Endothelial cell of umbilical vein (primary cell): ENCODE measurements around the gene STRBP. TPM values are rescaled to one million over a fixed set of nuclear protein-coding genes. Genes with fewer than 3 reads are reported as not detected.

Experiments
- BruUV-seq: library from RNA; stranded (reverse); fragments of 400-500 nt; replicated peaks from 2 replicates; lab custom pipeline; 2021; lab: Mats Ljungman, UMichigan
- CTCF ChIA-PET: fragments of 300-600, 350-600 bp; sonication (Branson Sonifier 250); formaldehyde crosslinking; loops from one replicate; lab custom pipeline; 2021; ENCODE audit warnings: antibody characterized with exemption, inconsistent platforms; lab: Charles Lee
- POLR2A ChIA-PET: fragments of 300-600, 350-600 bp; sonication (Branson Sonifier 250); formaldehyde crosslinking; loops from one replicate; lab custom pipeline; 2021; ENCODE audit warnings: antibody characterized with exemption, inconsistent platforms; lab: Charles Lee
- DNase-seq: peaks from one replicate; pipeline ENCODE4 v3.0.0-alpha.2; 2011; ENCODE audit warnings: low read depth, low spot score
- FAIRE-seq: peaks from 2 replicates; lab custom pipeline; 2011; peaks lifted over from hg19 to GRCh38; lab: Jason Lieb, UNC
- H2AFZ ChIP-seq: 2 replicates; pipeline ENCODE4 v1.6.0; 2012; ENCODE audit warnings: low read depth, low read length, control low read depth, inconsistent platforms
- H3K27ac ChIP-seq: 2 replicates; pipeline ENCODE4 v1.5.1; 2011; ENCODE audit warnings: low read depth, mild to moderate bottlenecking, control low read depth, low read length, moderate library complexity; ENCODE audit not compliant: insufficient read depth
- H3K27me3 ChIP-seq, 2 experiments: 2 replicates each; pipeline versions ENCODE4 v1.6.0 to v1.6.1; 2011; ENCODE audit warnings: low read length in 2 of 2, mixed read lengths in 1 of 2; ENCODE audit not compliant: control insufficient read depth in 2 of 2, insufficient read depth in 2 of 2
- H3K36me3 ChIP-seq, 2 experiments: 2 replicates in 1 of 2; 3 replicates in 1 of 2; pipeline ENCODE4 v1.5.1; 2011; ENCODE audit warnings: low read length in 2 of 2, mild to moderate bottlenecking in 1 of 2, moderate library complexity in 1 of 2; ENCODE audit not compliant: control insufficient read depth in 2 of 2, insufficient read depth in 2 of 2; ENCODE audit errors: extremely low read depth in 1 of 2
- H3K4me1 ChIP-seq: 3 replicates; pipeline ENCODE4 v1.5.1; 2011; ENCODE audit warnings: mild to moderate bottlenecking, low read length; ENCODE audit not compliant: control insufficient read depth, insufficient read depth; ENCODE audit errors: extremely low read depth
- H3K4me2 ChIP-seq: 2 replicates; pipeline ENCODE4 v1.6.1; 2011; ENCODE audit warnings: low read length, control low read depth, mixed read lengths; ENCODE audit not compliant: insufficient read depth
- H3K4me3 ChIP-seq, 3 experiments: fragments of 200-600 bp in 1 of 3; sonication (generic), shearing (Covaris generic) in 1 of 3; replicated peaks in 1 of 3; 2 replicates each; pipeline ENCODE4 v1.5.1; 2011 to 2016; ENCODE audit warnings: control low read depth in 3 of 3, low read length in 3 of 3, mild to moderate bottlenecking in 2 of 3, inconsistent platforms in 1 of 3, low read depth in 1 of 3, moderate library complexity in 1 of 3; ENCODE audit not compliant: insufficient read depth in 1 of 3
- H3K79me2 ChIP-seq: 2 replicates; pipeline ENCODE4 v1.6.0; 2012; ENCODE audit warnings: low read length, inconsistent platforms; ENCODE audit not compliant: control insufficient read depth, insufficient read depth
- H3K9ac ChIP-seq: replicated peaks from 2 replicates; pipeline ENCODE3; 2011; ENCODE audit warnings: low read length, control low read depth; ENCODE audit not compliant: insufficient read depth; ENCODE audit errors: extremely low read depth
- H3K9me1 ChIP-seq: replicated peaks from 3 replicates; pipeline ENCODE4 v1.6.0; 2011; ENCODE audit warnings: mild to moderate bottlenecking, low read length; ENCODE audit not compliant: control insufficient read depth, insufficient read depth; ENCODE audit errors: extremely low read depth
- H3K9me3 ChIP-seq: replicated peaks from 2 replicates; pipeline ENCODE4 v1.5.1; 2012; ENCODE audit warnings: low read length, inconsistent platforms; ENCODE audit not compliant: control insufficient read depth, insufficient read depth
- H4K20me1 ChIP-seq: replicated peaks from 2 replicates; pipeline ENCODE3; 2011; ENCODE audit warnings: mild to moderate bottlenecking, low read length; ENCODE audit not compliant: control insufficient read depth, insufficient read depth; ENCODE audit errors: extremely low read depth
- EZH2 ChIP-seq: IDR thresholded peaks from 2 replicates; pipeline ENCODE4 v1.6.1; 2012; ENCODE audit warnings: borderline replicate concordance, low read depth, mild to moderate bottlenecking, moderate library complexity, low read length, inconsistent platforms; ENCODE audit not compliant: severe bottlenecking
- FOS ChIP-seq: IDR thresholded peaks from 2 replicates; pipeline ENCODE4 v1.6.1; 2011; ENCODE audit warnings: mild to moderate bottlenecking, low read length, moderate library complexity, borderline replicate concordance; ENCODE audit not compliant: insufficient read depth
- GATA2 ChIP-seq: IDR thresholded peaks from 2 replicates; pipeline ENCODE4 v1.7.0; 2011; ENCODE audit warnings: low read depth, mild to moderate bottlenecking, moderate library complexity, mixed read lengths, low read length; ENCODE audit not compliant: insufficient read length, insufficient read depth
- JUN ChIP-seq: IDR thresholded peaks from 2 replicates; pipeline ENCODE4 v1.6.1; 2011; ENCODE audit warnings: borderline replicate concordance, low read depth; ENCODE audit not compliant: insufficient read length, insufficient read depth
- MYC ChIP-seq: IDR thresholded peaks from one replicate; pipeline ENCODE4 v1.6.1; 2011; ENCODE audit warnings: mild to moderate bottlenecking, low read depth, low read length
- POLR2A ChIP-seq: IDR thresholded peaks from 2 replicates; pipeline ENCODE4 v1.6.1; 2012; ENCODE audit warnings: low read depth, mild to moderate bottlenecking, control low read depth, low read length
- POLR2AphosphoS5 ChIP-seq: IDR thresholded peaks from 2 replicates; pipeline ENCODE4 v1.6.1; 2012; ENCODE audit warnings: low read depth, mild to moderate bottlenecking, control low read depth, low read length, moderate library complexity; ENCODE audit not compliant: insufficient read depth
- dilution Hi-C: fragments of 300-500 bp; cut with MboI; formaldehyde crosslinking; loops from one replicate; pipeline ENCODE4 v1.15.0; 2019; ENCODE audit warnings: low sequenced_read_pairs; ENCODE audit not compliant: extremely low pct_ligation_motif_present
- intact Hi-C: fragments of 100-400 bp; cut with micrococcal nuclease; formaldehyde crosslinking; loops from one replicate; pipeline ENCODE4 v1.10.0; 2022
- polyA plus RNA-seq, 4 experiments: library from polyadenylated mRNA; depleted of rRNA in 3 of 4; stranded (reverse) in 3 of 4; unstranded in 1 of 4; fragments of >200 nt; gene quantifications; 2 replicates each; pipeline versions ENCODE4 v1.2.1 to v1.2.3, GENCODE V29; 2011 to 2012; ENCODE audit warnings: missing spikeins in 1 of 4
- total RNA-seq: library from RNA; stranded (reverse); gene quantifications from 2 replicates; pipeline ENCODE4 v1.2.3, GENCODE V29; 2021
- TF ChIP-seq, protein P1 (sequence below): IDR thresholded peaks from 2 replicates; pipeline ENCODE4 v1.6.1; 2011; ENCODE audit not compliant: insufficient read depth, insufficient read length

The STRBP gene
- total and polyA plus RNA-seq, 2 donors (not counting 3 experiments of a cell fraction or from before 2014, with no cell fraction given) = 7.7 to 15.4 TPM

DNA sequence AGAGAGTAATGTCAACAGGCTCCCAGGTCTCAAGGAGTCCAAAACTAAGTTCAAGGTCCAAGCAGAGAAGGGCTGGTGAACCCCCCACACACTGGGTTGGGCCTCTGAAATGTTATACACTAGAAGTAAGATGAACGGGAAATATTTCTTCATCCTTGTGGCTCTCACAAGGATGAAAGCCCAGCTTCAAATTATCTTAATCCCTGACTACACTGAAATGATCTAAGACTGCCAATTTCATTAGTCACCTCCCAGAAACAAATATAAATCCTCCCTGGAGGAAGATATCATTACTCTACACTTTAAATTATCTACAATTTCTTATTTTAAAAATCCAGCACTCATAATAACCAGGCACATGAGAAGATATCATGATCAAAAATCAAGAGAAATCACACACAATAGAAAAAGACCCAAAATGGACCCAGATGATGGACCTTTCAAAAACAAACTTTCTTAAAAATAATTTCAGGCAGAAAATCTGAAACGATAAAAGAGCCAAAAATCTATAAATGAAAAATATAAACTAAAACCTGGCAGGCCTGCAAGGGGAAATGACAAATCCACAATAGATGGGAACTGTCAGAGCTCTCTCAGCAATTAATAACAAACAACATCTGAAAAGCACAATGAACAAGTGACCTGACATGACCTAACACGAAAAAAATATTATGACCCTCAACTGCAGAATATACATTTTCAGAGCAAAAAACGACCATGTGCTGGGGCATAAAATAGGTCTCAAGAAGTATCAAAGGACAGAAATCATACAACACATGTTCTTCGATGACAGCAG lies 117.5 kb downstream of the STRBP start:
- H3K27ac ChIP-seq = peak overlapping the region; percentile 83
- DNase-seq (peak; percentile 89), FAIRE-seq (peak; percentile 75)
- H3K9ac ChIP-seq = no peak overlapping the region
- no peaks in the 10 kb centered on the region for H3K79me2 ChIP-seq
- POLR2A ChIA-PET = interaction anchor here (0.6 kb wide), 1 partner anchor 142 kb away, joined by 4 read pairs; no protein-coding TSS in a partner anchor
- no peaks in the 10 kb centered on the region for H3K9me3 ChIP-seq
- no peaks in the 10 kb centered on the region for H3K36me3 ChIP-seq
- H3K9me1 ChIP-seq = no peaks in the 10 kb centered on the region
- H4K20me1 ChIP-seq = no peaks in the 10 kb centered on the region
- H3K4me3 ChIP-seq = no peak overlapping the region
- dilution Hi-C loops = no loop called here
- no TSS peak for BruUV-seq
- CTCF ChIA-PET = interaction anchor here (0.9 to 2.5 kb wide), 4 partner anchors 12 to 75 kb away, joined by 4 to 7 read pairs (median 5); no protein-coding TSS in a partner anchor
- H3K4me2 ChIP-seq = peak overlapping the region; percentile 75
- TF ChIP-seq FOS = peak; percentile 30
- no peak for TF ChIP-seq GATA2
- TF ChIP-seq POLR2AphosphoS5 = no peak
- no peak for TF ChIP-seq EZH2
- peak; percentile 63 for TF ChIP-seq JUN
- TF ChIP-seq, protein P1, sequence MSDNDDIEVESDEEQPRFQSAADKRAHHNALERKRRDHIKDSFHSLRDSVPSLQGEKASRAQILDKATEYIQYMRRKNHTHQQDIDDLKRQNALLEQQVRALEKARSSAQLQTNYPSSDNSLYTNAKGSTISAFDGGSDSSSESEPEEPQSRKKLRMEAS = no peak
- TF ChIP-seq POLR2A = no peak
- TF ChIP-seq MYC = no peak
- H3K27me3 ChIP-seq = no peaks in the 10 kb centered on the region
- intact Hi-C loops = no loop called here
- peaks cover 24% of the 10 kb centered on the region for H3K4me1 ChIP-seq
- H2AFZ ChIP-seq = no peak overlapping the region
